PC-9 (cell line): ENCODE results near the gene SLC26A5. TPM values are rescaled to one million over a fixed set of nuclear protein-coding genes. Genes with fewer than 3 reads are reported as not detected.
A peak's percentile ranks its signal among the peaks of the same experiment; 100 is the strongest.

ENCODE experiments used
- BruUV-seq: library from RNA; stranded (reverse); fragments of 400-500 nt; replicated peaks from 2 replicates; lab custom pipeline; 2021; lab: Mats Ljungman, UMichigan
- CTCF ChIA-PET: fragments of 300-600 bp; sonication (Branson Sonifier 250); formaldehyde crosslinking; loops from one replicate; lab custom pipeline; 2022; ENCODE audit warnings: antibody characterized with exemption; lab: Charles Lee
- POLR2A ChIA-PET: fragments of 300-600 bp; sonication (Branson Sonifier 250); formaldehyde crosslinking; loops from one replicate; lab custom pipeline; 2022; ENCODE audit warnings: antibody characterized with exemption; ENCODE audit not compliant: unreplicated experiment; lab: Charles Lee
- DNase-seq, 2 experiments: peaks; one replicate each; pipeline versions ENCODE4 v3.0.0 to v3.0.0-alpha.2; 2015 to 2022; ENCODE audit warnings: mixed read lengths in 1 of 2
- H2AFZ ChIP-seq: fragments of 200-600 bp; sonication (generic); 2 replicates; pipeline ENCODE4 v1.8.1; 2017; ENCODE audit warnings: antibody characterized with exemption
- H3F3A ChIP-seq: fragments of 200-600 bp; sonication (generic); 2 replicates; pipeline ENCODE4 v1.8.1; 2017; ENCODE audit warnings: antibody characterized with exemption, mild to moderate bottlenecking, low read depth; ENCODE audit not compliant: insufficient read depth
- H3K27ac ChIP-seq: fragments of 200-600 bp; sonication (generic); 2 replicates; pipeline ENCODE4 v1.6.1; 2016; ENCODE audit warnings: mixed run types
- H3K27me3 ChIP-seq: fragments of 200-600 bp; sonication (generic); 2 replicates; pipeline ENCODE4 v1.6.1; 2016; ENCODE audit warnings: low read depth, mixed run types; ENCODE audit not compliant: insufficient read depth
- H3K36me3 ChIP-seq: fragments of 200-600 bp; sonication (generic); 2 replicates; pipeline ENCODE4 v1.6.1; 2016; ENCODE audit warnings: low read depth, mixed run types
- H3K4me1 ChIP-seq: fragments of 200-600 bp; sonication (generic); replicated peaks from 2 replicates; pipeline ENCODE4 v1.6.1; 2016; ENCODE audit warnings: mixed run types; ENCODE audit not compliant: insufficient read depth
- H3K4me2 ChIP-seq: fragments of 200-600 bp; sonication (generic); 2 replicates; pipeline ENCODE4 v1.6.1; 2017; ENCODE audit warnings: mixed run types
- H3K4me3 ChIP-seq: fragments of 200-600 bp; sonication (generic); 2 replicates; pipeline ENCODE4 v1.6.1; 2016; ENCODE audit warnings: mixed run types
- H3K79me2 ChIP-seq: fragments of 200-600 bp; sonication (generic); 2 replicates; pipeline ENCODE4 v1.6.1; 2017; ENCODE audit warnings: low read depth, mixed run types
- H3K9me2 ChIP-seq: fragments of 200-600 bp; sonication (generic); 2 replicates; pipeline ENCODE4 v1.8.1; 2017; ENCODE audit warnings: mild to moderate bottlenecking; ENCODE audit not compliant: insufficient read depth
- H3K9me3 ChIP-seq: fragments of 200-600 bp; sonication (generic); 2 replicates; pipeline ENCODE4 v1.8.1; 2016; ENCODE audit warnings: low read depth; ENCODE audit not compliant: insufficient read depth
- H4K20me1 ChIP-seq: fragments of 200-600 bp; sonication (generic); 2 replicates; pipeline ENCODE4 v1.8.1; 2017; ENCODE audit not compliant: insufficient read depth
- EZH2 ChIP-seq: fragments of 200-600 bp; sonication (generic); IDR thresholded peaks from 2 replicates; pipeline ENCODE4 v1.8.0; 2017; ENCODE audit warnings: antibody characterized with exemption, low read depth
- intact Hi-C: fragments of 100-400 bp; cut with micrococcal nuclease; formaldehyde crosslinking; loops from one replicate; pipeline ENCODE4 v1.10.0; 2022; ENCODE audit not compliant: unreplicated experiment
- total RNA-seq: library from RNA; stranded (reverse); gene quantifications from 2 replicates; pipeline ENCODE4 v1.2.3, GENCODE V29; 2021
- TF ChIP-seq, protein P1 (sequence below): fragments of 200-600 bp; sonication (generic); conservative IDR thresholded peaks from 2 replicates; pipeline ENCODE4 v1.6.1; 2017; ENCODE audit warnings: mixed run types, antibody characterized with exemption, mild to moderate bottlenecking, moderate library complexity

Gene SLC26A5
- total RNA-seq, 1 experiment from 2014 or later, result not detected

DNA sequence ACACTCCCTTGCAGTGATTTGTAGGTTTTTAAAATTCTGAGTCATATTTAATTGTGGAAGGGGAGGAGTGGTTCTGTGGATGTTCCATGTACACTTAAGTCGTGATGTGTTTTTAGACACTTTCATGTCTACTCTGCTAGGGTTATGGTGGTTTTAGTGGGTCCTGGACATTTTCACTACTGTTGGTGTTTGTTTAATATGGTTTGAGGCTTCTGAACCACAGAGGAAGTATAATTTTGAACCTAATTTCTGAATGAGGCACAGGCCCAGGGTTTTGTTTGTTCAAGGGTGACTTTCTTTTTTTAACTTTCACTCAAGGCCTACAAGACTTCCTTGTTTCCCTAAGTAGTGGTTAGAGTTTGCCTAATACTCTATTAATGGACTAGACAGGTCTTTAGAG is 13.3 kb downstream of the SLC26A5 start:
- no peaks in the 10 kb centered on the region for H3F3A ChIP-seq
- H3K27ac ChIP-seq, result no peak overlapping the region
- 0 out of 2 replicates have a peak, but pooled peaks cover 4% of the 10 kb centered on the region for H3K27me3 ChIP-seq
- CTCF ChIA-PET, result no interaction called here
- no peaks in the 10 kb centered on the region for H3K79me2 ChIP-seq
- H4K20me1 ChIP-seq, result no peaks in the 10 kb centered on the region
- no peaks in the 10 kb centered on the region for H3K9me3 ChIP-seq
- H3K36me3 ChIP-seq, result no peaks in the 10 kb centered on the region
- intact Hi-C loops, result no loop called here
- H3K4me2 ChIP-seq, result no peak overlapping the region
- DNase-seq, result peak in 1 of 2 experiments; percentile 37
- no peak overlapping the region for H2AFZ ChIP-seq
- H3K4me3 ChIP-seq, result no peak overlapping the region
- TF ChIP-seq, protein P1, sequence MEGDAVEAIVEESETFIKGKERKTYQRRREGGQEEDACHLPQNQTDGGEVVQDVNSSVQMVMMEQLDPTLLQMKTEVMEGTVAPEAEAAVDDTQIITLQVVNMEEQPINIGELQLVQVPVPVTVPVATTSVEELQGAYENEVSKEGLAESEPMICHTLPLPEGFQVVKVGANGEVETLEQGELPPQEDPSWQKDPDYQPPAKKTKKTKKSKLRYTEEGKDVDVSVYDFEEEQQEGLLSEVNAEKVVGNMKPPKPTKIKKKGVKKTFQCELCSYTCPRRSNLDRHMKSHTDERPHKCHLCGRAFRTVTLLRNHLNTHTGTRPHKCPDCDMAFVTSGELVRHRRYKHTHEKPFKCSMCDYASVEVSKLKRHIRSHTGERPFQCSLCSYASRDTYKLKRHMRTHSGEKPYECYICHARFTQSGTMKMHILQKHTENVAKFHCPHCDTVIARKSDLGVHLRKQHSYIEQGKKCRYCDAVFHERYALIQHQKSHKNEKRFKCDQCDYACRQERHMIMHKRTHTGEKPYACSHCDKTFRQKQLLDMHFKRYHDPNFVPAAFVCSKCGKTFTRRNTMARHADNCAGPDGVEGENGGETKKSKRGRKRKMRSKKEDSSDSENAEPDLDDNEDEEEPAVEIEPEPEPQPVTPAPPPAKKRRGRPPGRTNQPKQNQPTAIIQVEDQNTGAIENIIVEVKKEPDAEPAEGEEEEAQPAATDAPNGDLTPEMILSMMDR, result no peak
- no peak for TF ChIP-seq EZH2
- POLR2A ChIA-PET, result no interaction called here
- H3K4me1 ChIP-seq, result no peaks in the 10 kb centered on the region
- no TSS peak for BruUV-seq
- no peaks in the 10 kb centered on the region for H3K9me2 ChIP-seq

DNA sequence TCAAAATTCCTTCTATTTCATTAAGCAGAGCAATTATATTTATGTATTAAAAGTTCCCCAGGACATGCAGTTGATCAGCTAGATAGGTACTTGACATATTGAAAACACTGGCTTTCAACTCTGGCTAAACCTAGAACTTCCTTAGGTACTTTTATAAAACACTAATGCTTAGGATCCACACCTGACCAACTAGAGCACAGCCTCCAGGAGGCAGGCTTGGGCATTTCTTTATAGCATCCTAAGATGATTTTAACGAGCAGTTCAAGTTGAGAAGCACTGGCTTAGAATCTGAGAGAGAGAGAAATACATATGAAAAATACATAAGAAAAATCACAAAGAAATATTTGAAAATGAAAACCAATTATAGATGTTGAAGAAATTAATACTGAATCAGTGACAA is 20.8 kb downstream of the SLC26A5 start:
- Histone ChIP-seq H3K4me3 (no peak overlapping the region), H3K36me3 (no peaks in the 10 kb centered on the region), H3K27me3 (no peaks in the 10 kb centered on the region), H3K9me3 (no peaks in the 10 kb centered on the region), H3K4me2 (no peak overlapping the region), H2AFZ (no peak overlapping the region), H3K27ac (no peak overlapping the region), H4K20me1 (no peaks in the 10 kb centered on the region), H3K9me2 (no peaks in the 10 kb centered on the region), H3K4me1 (no peaks in the 10 kb centered on the region), H3F3A (no peaks in the 10 kb centered on the region), H3K79me2 (no peaks in the 10 kb centered on the region)
- no peak for DNase-seq
- intact Hi-C loops, result no loop called here
- POLR2A ChIA-PET, result no interaction called here
- BruUV-seq, result no TSS peak
- TF ChIP-seq, protein P1, result no peak
- CTCF ChIA-PET, result no interaction called here

DNA sequence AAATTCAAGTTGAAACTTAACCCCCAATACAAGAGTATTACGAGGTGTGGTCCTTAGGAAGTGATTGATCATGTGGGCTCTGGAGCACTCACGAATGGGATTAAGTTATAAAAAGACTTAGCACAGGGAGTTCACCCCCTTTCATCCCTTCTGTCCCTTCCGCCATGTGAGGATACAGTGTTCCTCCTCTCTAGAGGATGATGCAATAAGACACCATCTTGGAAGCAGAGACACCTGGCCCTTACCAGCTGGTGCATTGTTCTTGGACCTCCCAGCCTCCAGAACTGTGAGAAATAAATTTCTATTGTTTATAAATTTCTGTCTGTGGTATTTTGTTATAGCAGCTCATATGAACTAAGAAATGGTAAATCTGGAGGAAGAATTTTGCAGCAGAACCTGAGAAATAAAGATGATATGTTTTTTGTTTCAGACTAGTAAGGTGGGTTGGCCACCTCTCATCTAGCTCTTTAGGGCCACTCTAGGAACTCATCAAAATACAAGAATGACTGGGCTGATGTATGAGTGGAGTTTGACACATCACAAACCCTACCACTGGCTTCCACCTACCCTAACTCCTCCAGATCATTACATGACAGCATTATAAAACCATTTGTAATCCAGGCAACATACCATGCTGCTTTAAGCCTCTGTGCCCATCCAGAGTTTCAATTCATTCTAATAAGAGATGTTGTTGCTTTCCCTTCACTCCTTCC is 22.4 kb downstream of the SLC26A5 start:
- Histone ChIP-seq H3K27ac (no peak overlapping the region), H3K9me3 (no peaks in the 10 kb centered on the region), H4K20me1 (no peaks in the 10 kb centered on the region), H3K36me3 (no peaks in the 10 kb centered on the region), H3K4me3 (no peak overlapping the region), H2AFZ (no peak overlapping the region), H3K79me2 (no peaks in the 10 kb centered on the region), H3K4me2 (no peak overlapping the region), H3K27me3 (no peaks in the 10 kb centered on the region), H3K9me2 (no peaks in the 10 kb centered on the region), H3K4me1 (no peaks in the 10 kb centered on the region), H3F3A (no peaks in the 10 kb centered on the region)
- intact Hi-C loops, result no loop called here
- DNase-seq, result no peak
- CTCF ChIA-PET, result no interaction called here
- TF ChIP-seq EZH2, result no peak
- TF ChIP-seq, protein P1, result no peak
- BruUV-seq, result no TSS peak
- POLR2A ChIA-PET, result no interaction called here
